ENCODE results near the gene ZNF438.

ZNF438 gene

GRCh38 chr10:31011665-31012022, 20.0 kb downstream of the ZNF438 start:
- peak; percentile 57 for DNase-seq

GRCh38 chr10:31011017-31011664, 20.5 kb downstream of the ZNF438 start:
- DNase-seq, result no peak

GRCh38 chr10:31010062-31010461, 21.6 kb downstream of the ZNF438 start:
- DNase-seq, result no peak

- no peak for DNase-seq
Measured at GRCh38 chr10:31005895-31006294, 25.8 kb downstream of the ZNF438 start.

- DNase-seq, result peak; percentile 88
Measured at GRCh38 chr10:31004611-31005193, 27.0 kb downstream of the ZNF438 start.

- DNase-seq, result no peak
Measured at GRCh38 chr10:31001740-31002139, 29.9 kb downstream of the ZNF438 start.

- no peak for DNase-seq
Measured at GRCh38 chr10:31000867-31001266, 30.8 kb downstream of the ZNF438 start.

- no peak for DNase-seq
Measured at GRCh38 chr10:31000071-31000782, 31.4 kb downstream of the ZNF438 start.

GRCh38 chr10:30999070-30999712, 32.5 kb downstream of the ZNF438 start:
- peak; percentile 69 for DNase-seq

- DNase-seq, result no peak
Measured at GRCh38 chr10:30997536-30998235, 34.0 kb downstream of the ZNF438 start.

GRCh38 chr10:30996481-30997005, 35.1 kb downstream of the ZNF438 start:
- no peak for DNase-seq

- DNase-seq, result no peak
Measured at GRCh38 chr10:30995081-30995770, 36.4 kb downstream of the ZNF438 start.

- no peak for DNase-seq
Measured at GRCh38 chr10:30993155-30993554, 38.5 kb downstream of the ZNF438 start.

- no peak for DNase-seq
Measured at GRCh38 chr10:30992681-30993080, 39.0 kb downstream of the ZNF438 start.

- DNase-seq, result no peak
Measured at GRCh38 chr10:30991647-30992011, 40.0 kb downstream of the ZNF438 start.

GRCh38 chr10:30990971-30991646, 40.6 kb downstream of the ZNF438 start:
- no peak for DNase-seq

- DNase-seq, result no peak
Measured at GRCh38 chr10:30990351-30990750, 41.3 kb downstream of the ZNF438 start.

- DNase-seq, result no peak
Measured at GRCh38 chr10:30988831-30989435, 42.7 kb downstream of the ZNF438 start.

- no peak for DNase-seq
Measured at GRCh38 chr10:30987463-30987862, 44.2 kb downstream of the ZNF438 start.

- DNase-seq, result peak; percentile 64
Measured at GRCh38 chr10:30986053-30986555, 45.6 kb downstream of the ZNF438 start.

GRCh38 chr10:30985512-30985911, 46.2 kb downstream of the ZNF438 start:
- DNase-seq, result peak; percentile 80
